Peyer's patch (tissue), 4 donors: Measurements from ENCODE around the gene FGF1.

ENCODE experiments used
- POLR2A ChIP-seq, 2 donors: fragments of 450-650 bp; IDR thresholded peaks; one replicate each; pipeline ENCODE4 v1.5.1; 2017; ENCODE audit warnings: antibody characterized with exemption in 2 of 2, mild to moderate bottlenecking in 2 of 2, moderate library complexity in 2 of 2
- TF ChIP-seq, protein P1 (sequence below), 6 experiments: fragments of 450-650 bp in 4 of 6; fragments of 200-600 bp in 2 of 6; sonication (generic) in 1 of 6; IDR thresholded peaks; one replicate each; pipeline ENCODE4 v1.5.1; 2017 to 2019; ENCODE audit warnings: antibody characterized with exemption in 6 of 6, mild to moderate bottlenecking in 3 of 6, moderate library complexity in 1 of 6

GRCh38 chr5:142637871-142638270, 48.0 kb downstream of the FGF1 start:
- TF ChIP-seq, protein P1, sequence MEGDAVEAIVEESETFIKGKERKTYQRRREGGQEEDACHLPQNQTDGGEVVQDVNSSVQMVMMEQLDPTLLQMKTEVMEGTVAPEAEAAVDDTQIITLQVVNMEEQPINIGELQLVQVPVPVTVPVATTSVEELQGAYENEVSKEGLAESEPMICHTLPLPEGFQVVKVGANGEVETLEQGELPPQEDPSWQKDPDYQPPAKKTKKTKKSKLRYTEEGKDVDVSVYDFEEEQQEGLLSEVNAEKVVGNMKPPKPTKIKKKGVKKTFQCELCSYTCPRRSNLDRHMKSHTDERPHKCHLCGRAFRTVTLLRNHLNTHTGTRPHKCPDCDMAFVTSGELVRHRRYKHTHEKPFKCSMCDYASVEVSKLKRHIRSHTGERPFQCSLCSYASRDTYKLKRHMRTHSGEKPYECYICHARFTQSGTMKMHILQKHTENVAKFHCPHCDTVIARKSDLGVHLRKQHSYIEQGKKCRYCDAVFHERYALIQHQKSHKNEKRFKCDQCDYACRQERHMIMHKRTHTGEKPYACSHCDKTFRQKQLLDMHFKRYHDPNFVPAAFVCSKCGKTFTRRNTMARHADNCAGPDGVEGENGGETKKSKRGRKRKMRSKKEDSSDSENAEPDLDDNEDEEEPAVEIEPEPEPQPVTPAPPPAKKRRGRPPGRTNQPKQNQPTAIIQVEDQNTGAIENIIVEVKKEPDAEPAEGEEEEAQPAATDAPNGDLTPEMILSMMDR (IDR thresholded peaks at IDR 0.05) = no peak
- TF ChIP-seq POLR2A (IDR thresholded peaks at IDR 0.05) = no peak
